ENCODE data around the gene RBMS1. TPM values are rescaled to one million over a fixed set of nuclear protein-coding genes. Genes with fewer than 3 reads are reported as not detected.

Gene RBMS1
- total and polyA plus RNA-seq, 2 of the 13 experiments (the other 11 are each of a cell fraction or from before 2014, with no cell fraction given) = 55.5 to 110 TPM

GRCh38 chr2:160379399-160379798 lies 114.2 kb downstream of the RBMS1 start:
- Histone ChIP-seq H3K4me2 (ENCODE audit: low read depth, low read length) (no peak overlapping the region), H2AFZ (ENCODE audit: low read length) (no peak overlapping the region), H4K20me1 (ENCODE audit: insufficient read depth, low read length) (peaks cover 16% of the 10 kb centered on the region; the same call in 1 of the 2 replicates), H3K4me1 (ENCODE audit: insufficient read depth, low read length) (no peaks in the 10 kb centered on the region; the same call in 1 of the 2 replicates), H3K27me3 (ENCODE audit: control insufficient read depth in 1 of 2, insufficient read depth in 2 of 2, low read length in 2 of 2) (no peaks in the 10 kb centered on the region), H3K9me3 (ENCODE audit: low read length) (no peaks in the 10 kb centered on the region), H3K36me3 (replicated peaks in 1 of 2; ENCODE audit: control insufficient read depth in 1 of 2, insufficient read depth in 2 of 2, low read length in 2 of 2) (no peaks in the 10 kb centered on the region; a peak in 1 of 5 replicates), H3K27ac (ENCODE audit: extremely low read length, insufficient read depth, low read length) (no peak overlapping the region), H3K4me3 (replicated peaks in 1 of 3; ENCODE audit: insufficient read depth in 1 of 3, low read depth in 2 of 3, low read length in 3 of 3) (no peak overlapping the region), H3K9ac (ENCODE audit: insufficient read depth, low read depth, low read length) (no peak overlapping the region), H3K79me2 (ENCODE audit: insufficient read depth, low read length) (peaks cover 9% of the 10 kb centered on the region)
- peak; percentile 83 for TF ChIP-seq CEBPB (IDR thresholded peaks at IDR 0.05; ENCODE audit: borderline replicate concordance, low read depth, low read length)
- TF ChIP-seq SNRNP70 (IDR thresholded peaks at IDR 0.05; ENCODE audit: low read depth, low read length) = no peak
- ATAC-seq (no peak), DNase-seq (ENCODE audit: low spot score) (no peak), FAIRE-seq (no peak)
- no TSS peak for BruUV-seq (replicated peaks)
- intact Hi-C loops (cut with micrococcal nuclease; ENCODE audit: unreplicated experiment) (no loop called here), in situ Hi-C loops (cut with HindIII; ENCODE audit: extremely low pct_ligation_motif_present, low pct_unique_long_range_greater_than_20kb) (no loop called here)
- WGBS (ENCODE audit: low lambda C conversion rate) = 53% methylated on average over 3 of the region's 3 CpGs
- ChIA-PET CTCF (ENCODE audit: low intra/inter-chr PET ratio, low total read pairs) (no interaction called here), POLR2A (no interaction called here)

GRCh38 chr2:160377204-160377995 lies 116.2 kb downstream of the RBMS1 start:
- 78% methylated on average over 6 of the region's 6 CpGs for WGBS (ENCODE audit: low lambda C conversion rate)
- peaks cover 17% of the 10 kb centered on the region; the same call in 1 of the 2 replicates for H4K20me1 ChIP-seq (ENCODE audit: insufficient read depth, low read length)
- DNase-seq (ENCODE audit: low spot score) (no peak), FAIRE-seq (peak; percentile 43), ATAC-seq (peak; percentile 43; the same call in 1 of the 3 replicates)
- ChIA-PET CTCF (ENCODE audit: low intra/inter-chr PET ratio, low total read pairs) (no interaction called here), POLR2A (no interaction called here)
- intact Hi-C loops (cut with micrococcal nuclease; ENCODE audit: unreplicated experiment) = no loop called here
- no peak overlapping the region for H3K4me3 ChIP-seq (replicated peaks in 1 of 3; ENCODE audit: insufficient read depth in 1 of 3, low read depth in 2 of 3, low read length in 3 of 3)
- H3K9me3 ChIP-seq (ENCODE audit: low read length) = no peaks in the 10 kb centered on the region
- no peaks in the 10 kb centered on the region; a peak in 1 of 5 replicates for H3K36me3 ChIP-seq (replicated peaks in 1 of 2; ENCODE audit: control insufficient read depth in 1 of 2, insufficient read depth in 2 of 2, low read length in 2 of 2)
- no peak overlapping the region for H3K27ac ChIP-seq (ENCODE audit: extremely low read length, insufficient read depth, low read length)
- in situ Hi-C loops (cut with HindIII; ENCODE audit: extremely low pct_ligation_motif_present, low pct_unique_long_range_greater_than_20kb) = no loop called here
- no peaks in the 10 kb centered on the region for H3K27me3 ChIP-seq (ENCODE audit: control insufficient read depth in 1 of 2, insufficient read depth in 2 of 2, low read length in 2 of 2)
- peaks cover 13% of the 10 kb centered on the region for H3K79me2 ChIP-seq (ENCODE audit: insufficient read depth, low read length)
- H3K4me2 ChIP-seq (ENCODE audit: low read depth, low read length) = no peak overlapping the region
- H2AFZ ChIP-seq (ENCODE audit: low read length) = no peak overlapping the region
- H3K4me1 ChIP-seq (ENCODE audit: insufficient read depth, low read length) = no peaks in the 10 kb centered on the region; the same call in 1 of the 2 replicates
- BruUV-seq (replicated peaks) = no TSS peak
- no peak overlapping the region for H3K9ac ChIP-seq (ENCODE audit: insufficient read depth, low read depth, low read length)
- TF ChIP-seq TAF15 (IDR thresholded peaks at IDR 0.05; ENCODE audit: low read depth, low read length, poor library complexity, severe bottlenecking) (no peak), ZNF337 (CRISPR knock-in tag; IDR thresholded peaks at IDR 0.05; ENCODE audit: borderline replicate concordance, low read depth) (no peak), PBX3 (CRISPR knock-in tag; IDR thresholded peaks at IDR 0.05; ENCODE audit: borderline replicate concordance) (no peak), TRIM24 (CRISPR knock-in tag; IDR thresholded peaks at IDR 0.05) (no peak), ZFP36 (IDR thresholded peaks at IDR 0.05; ENCODE audit: borderline replicate concordance, low read depth, low read length, partially characterized antibody) (no peak), GABPB1 (CRISPR knock-in tag; IDR thresholded peaks at IDR 0.05) (no peak), MNT (IDR thresholded peaks at IDR 0.05) (no peak), ZIK1 (CRISPR knock-in tag; IDR thresholded peaks at IDR 0.05; ENCODE audit: borderline replicate concordance, low read depth) (no peak), THAP7 (CRISPR knock-in tag; IDR thresholded peaks at IDR 0.05) (no peak), SAFB2 (CRISPR knock-in tag; IDR thresholded peaks at IDR 0.05; ENCODE audit: borderline replicate concordance, low read depth) (no peak), ZNF382 (CRISPR knock-in tag; IDR thresholded peaks at IDR 0.05; ENCODE audit: borderline replicate concordance) (no peak), KLF16 (CRISPR knock-in tag; IDR thresholded peaks at IDR 0.05) (no peak)

Data from HepG2 (cell line).